MCF 10A (cell line): ENCODE measurements around the gene HS6ST2. TPM values are rescaled to one million over a fixed set of nuclear protein-coding genes. Genes with fewer than 3 reads are reported as not detected.

Source experiments
- BruUV-seq: library from RNA; stranded (reverse); fragments of 400-500 nt; replicated peaks from 2 replicates; lab custom pipeline; 2021; lab: Mats Ljungman, UMichigan
- CTCF ChIA-PET: fragments of 300-600 bp; sonication (Branson Sonifier 250); formaldehyde crosslinking; extraction: SDS; loops from one replicate; lab custom pipeline; 2021; ENCODE audit warnings: antibody characterized with exemption, inconsistent platforms; lab: Yijun Ruan, JAX
- POLR2A ChIA-PET: fragments of 300-600, 350-650 bp; sonication (Branson Sonifier 250); formaldehyde crosslinking; extraction: SDS; loops from one replicate; lab custom pipeline; 2020; ENCODE audit warnings: antibody characterized with exemption, inconsistent platforms; lab: Yijun Ruan, JAX
- DNase-seq: peaks from one replicate; pipeline ENCODE4 v3.0.0-alpha.2; 2018; ENCODE audit not compliant: unreplicated experiment
- H3K27ac Mint-ChIP-seq: one replicate; pipeline ENCODE4 v1.8.0; 2022; ENCODE audit warnings: mild to moderate bottlenecking, low read depth, mixed read lengths; ENCODE audit not compliant: unreplicated experiment
- H3K27me3 Mint-ChIP-seq: one replicate; pipeline ENCODE4 v1.8.0; 2022; ENCODE audit warnings: mixed read lengths; ENCODE audit not compliant: insufficient read depth, unreplicated experiment
- H3K36me3 Mint-ChIP-seq: one replicate; pipeline ENCODE4 v1.8.0; 2022; ENCODE audit warnings: mild to moderate bottlenecking, moderate library complexity, mixed read lengths; ENCODE audit not compliant: insufficient read depth, unreplicated experiment
- H3K4me1 Mint-ChIP-seq: one replicate; pipeline ENCODE4 v1.8.0; 2022; ENCODE audit warnings: mixed read lengths; ENCODE audit not compliant: insufficient read depth, unreplicated experiment
- H3K4me3 Mint-ChIP-seq: one replicate; pipeline ENCODE4 v1.8.0; 2022; ENCODE audit warnings: mild to moderate bottlenecking, moderate library complexity, mixed read lengths; ENCODE audit not compliant: unreplicated experiment
- H3K9me3 Mint-ChIP-seq: one replicate; pipeline ENCODE4 v1.8.0; 2022; ENCODE audit warnings: mixed read lengths; ENCODE audit not compliant: unreplicated experiment
- CTCF ChIP-seq: fragments of 200-600 bp; IDR thresholded peaks from one replicate; pipeline ENCODE4 v1.8.0; 2022; ENCODE audit warnings: antibody characterized with exemption, mild to moderate bottlenecking; ENCODE audit not compliant: unreplicated experiment
- intact Hi-C: fragments of 100-400 bp; cut with micrococcal nuclease; formaldehyde crosslinking; loops from 2 replicates; pipeline ENCODE4 v1.14.1; 2022
- total RNA-seq: library from RNA; stranded (reverse); gene quantifications from 2 replicates; pipeline ENCODE4 v1.2.3, GENCODE V29; 2022

Gene HS6ST2
- total RNA-seq, 1 experiment from 2014 or later = 26.1 TPM

- intact Hi-C loops = no loop called here
- no TSS peak for BruUV-seq
- Mint-ChIP-seq H3K4me1 (no peaks in the 10 kb centered on the region), H3K27ac (no peak overlapping the region), H3K9me3 (no peaks in the 10 kb centered on the region), H3K4me3 (no peak overlapping the region), H3K27me3 (peaks cover 46% of the 10 kb centered on the region), H3K36me3 (no peaks in the 10 kb centered on the region)
- ChIA-PET CTCF (interaction anchor here (0.5 kb wide), 1 partner anchor 533 kb away, joined by 3 read pairs; no protein-coding TSS in a partner anchor), POLR2A (no interaction called here)
- DNase-seq = no peak
- TF ChIP-seq CTCF = no peak
Observed at GRCh38 chrX:132802033-132802432, 156.4 kb downstream of the HS6ST2 start.

- no TSS peak for BruUV-seq
- Mint-ChIP-seq H3K4me1 (no peaks in the 10 kb centered on the region), H3K36me3 (no peaks in the 10 kb centered on the region), H3K27ac (no peak overlapping the region), H3K9me3 (no peaks in the 10 kb centered on the region), H3K27me3 (peaks cover 18% of the 10 kb centered on the region), H3K4me3 (no peak overlapping the region)
- DNase-seq = no peak
- CTCF ChIA-PET = interaction anchor here (0.6 kb wide), 1 partner anchor 1002 kb away, joined by 3 read pairs; no protein-coding TSS in a partner anchor
- POLR2A ChIA-PET = no interaction called here
- intact Hi-C loops = no loop called here
- TF ChIP-seq CTCF = no peak
Observed at GRCh38 chrX:132795181-132795580, 163.2 kb downstream of the HS6ST2 start.

- Mint-ChIP-seq H3K9me3 (no peaks in the 10 kb centered on the region), H3K27me3 (peaks cover 23% of the 10 kb centered on the region), H3K4me3 (no peak overlapping the region), H3K4me1 (no peaks in the 10 kb centered on the region), H3K36me3 (no peaks in the 10 kb centered on the region), H3K27ac (no peak overlapping the region)
- no peak for TF ChIP-seq CTCF
- POLR2A ChIA-PET = interaction anchor here (0.6 kb wide), 1 partner anchor 57 kb away, joined by 3 read pairs; no protein-coding TSS in a partner anchor
- DNase-seq = no peak
- CTCF ChIA-PET = interaction anchor here (0.6 kb wide), 1 partner anchor 739 kb away, joined by 3 read pairs; no protein-coding TSS in a partner anchor
- no TSS peak for BruUV-seq
- intact Hi-C loops = no loop called here
Observed at GRCh38 chrX:132791714-132792113, 166.7 kb downstream of the HS6ST2 start.

GRCh38 chrX:132790329-132790728 is 168.1 kb downstream of the HS6ST2 start:
- no peak overlapping the region for H3K4me3 Mint-ChIP-seq

More at GRCh38 chrX:132790329-132790728, 168.1 kb downstream of the HS6ST2 start:
- ChIA-PET CTCF (no interaction called here), POLR2A (no interaction called here)
- intact Hi-C loops = no loop called here
- no peak overlapping the region for H3K27ac Mint-ChIP-seq
- no peaks in the 10 kb centered on the region for H3K9me3 Mint-ChIP-seq
- peaks cover 5% of the 10 kb centered on the region for H3K4me1 Mint-ChIP-seq
- TF ChIP-seq CTCF = no peak
- no peak for DNase-seq
- no TSS peak for BruUV-seq
- H3K27me3 Mint-ChIP-seq = peaks cover 23% of the 10 kb centered on the region
- no peaks in the 10 kb centered on the region for H3K36me3 Mint-ChIP-seq
